ENCODE data around the gene FNBP1.

FNBP1 gene

GRCh38 chr9:129888293-129889121 lies 154.5 kb downstream of the FNBP1 start:
- DNase-seq = peak; percentile 79

GRCh38 chr9:129887334-129888292 lies 155.4 kb downstream of the FNBP1 start:
- no peak for DNase-seq

- DNase-seq = no peak
These were observed 156.5 kb downstream of the FNBP1 start for GRCh38 chr9:129886226-129887174.

- DNase-seq = peak; percentile 81
These were observed 157.3 kb downstream of the FNBP1 start for GRCh38 chr9:129885670-129886106.

- DNase-seq = no peak
These were observed 157.8 kb downstream of the FNBP1 start for GRCh38 chr9:129885018-129885669.

GRCh38 chr9:129884220-129885017 lies 158.6 kb downstream of the FNBP1 start:
- peak; percentile 92 for DNase-seq

GRCh38 chr9:129881547-129882324 lies 161.3 kb downstream of the FNBP1 start:
- no peak for DNase-seq

- DNase-seq = no peak
These were observed 162.1 kb downstream of the FNBP1 start for GRCh38 chr9:129880654-129881546.

- DNase-seq = no peak
These were observed 162.9 kb downstream of the FNBP1 start for GRCh38 chr9:129879991-129880653.

- no peak for DNase-seq
These were observed 163.8 kb downstream of the FNBP1 start for GRCh38 chr9:129879103-129879699.

GRCh38 chr9:129878291-129878690 lies 164.7 kb downstream of the FNBP1 start:
- DNase-seq = no peak

GRCh38 chr9:129876815-129877214 lies 166.2 kb downstream of the FNBP1 start:
- DNase-seq = no peak

GRCh38 chr9:129875687-129876395 lies 167.1 kb downstream of the FNBP1 start:
- DNase-seq = no peak

GRCh38 chr9:129875181-129875611 lies 167.8 kb downstream of the FNBP1 start:
- DNase-seq = no peak

- DNase-seq = no peak
These were observed 168.5 kb downstream of the FNBP1 start for GRCh38 chr9:129874261-129875101.

- no peak for DNase-seq
These were observed 169.3 kb downstream of the FNBP1 start for GRCh38 chr9:129873563-129874190.

Data from activated CD4-positive, alpha-beta T cell treated with anti-CD3 and anti-CD28 coated beads for 1 hour (primary cell).